ENCODE results near the gene MAN1C1.

MAN1C1 gene

DNA sequence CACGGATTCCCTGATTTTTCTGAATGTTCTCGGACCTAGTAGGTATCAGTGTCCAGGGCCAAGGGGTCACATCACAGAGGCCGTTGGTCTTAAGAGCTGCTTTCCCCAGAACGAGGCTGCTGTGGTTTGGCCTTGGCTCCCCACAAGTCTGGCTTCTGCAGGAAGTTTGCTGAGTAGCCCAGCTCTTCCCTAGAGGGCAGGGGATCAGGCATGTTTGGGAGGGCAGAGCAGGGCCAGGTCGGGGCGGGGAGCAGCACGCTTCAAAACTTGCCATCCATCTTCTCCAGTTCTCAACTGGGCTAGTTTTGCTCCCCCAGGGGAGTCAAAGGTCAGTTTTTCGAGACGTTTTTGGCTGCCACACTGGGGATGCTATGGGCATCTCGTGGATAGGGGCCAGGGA lies 37.0 kb downstream of the MAN1C1 start:
- TF ChIP-seq ZNF274 (IDR thresholded peaks at IDR 0.05; ENCODE audit: low read depth, low read length), result no peak
- no peak for TF ChIP-seq YY1 (IDR thresholded peaks at IDR 0.05; ENCODE audit: insufficient read depth, insufficient read length)
- no peak for TF ChIP-seq SUZ12 (IDR thresholded peaks at IDR 0.05; ENCODE audit: extremely low read depth, insufficient read depth, insufficient read length)
- H3K4me3 ChIP-seq (ENCODE audit: insufficient read length, low read depth), result no peak overlapping the region
- peaks cover 3% of the 10 kb centered on the region for H3K4me1 ChIP-seq (ENCODE audit: insufficient read depth, insufficient read length)
- no peak overlapping the region for H3K9ac ChIP-seq (ENCODE audit: insufficient read length, low read depth)
- H3K9me3 ChIP-seq (ENCODE audit: insufficient read depth, low read length), result no peaks in the 10 kb centered on the region
- no peak for DNase-seq (ENCODE audit: low read depth, low spot score)
- H3K27me3 ChIP-seq (ENCODE audit: insufficient read depth, insufficient read length), result no peaks in the 10 kb centered on the region
- no peaks in the 10 kb centered on the region for H3K36me3 ChIP-seq (ENCODE audit: insufficient read depth, insufficient read length, low read length)

DNA sequence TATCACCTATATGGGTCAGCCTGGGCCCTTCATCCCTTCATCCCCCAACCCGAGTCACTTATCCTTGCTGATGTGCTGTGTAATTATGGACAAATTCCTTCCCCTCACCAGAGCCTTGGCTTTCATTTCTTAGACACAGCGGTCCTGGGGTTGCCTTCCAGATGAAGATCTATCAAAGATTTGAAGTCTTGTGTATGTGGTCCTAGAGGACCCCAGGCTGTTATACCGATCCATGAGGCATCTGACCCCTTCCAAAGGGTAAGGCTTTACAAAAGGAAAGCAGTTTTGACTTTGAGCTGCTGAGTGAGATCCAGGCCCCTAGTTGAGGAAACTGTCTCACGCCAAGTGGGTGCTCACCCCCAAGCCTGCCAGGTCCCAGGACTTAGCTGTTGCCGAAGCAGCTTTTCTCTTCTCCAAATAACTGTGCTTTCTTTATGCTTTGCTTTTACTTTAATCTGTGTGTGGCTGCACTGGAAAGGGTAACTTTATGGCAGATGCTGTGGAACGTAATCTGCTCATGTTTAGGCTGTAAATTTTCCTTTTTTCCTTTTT lies 37.6 kb downstream of the MAN1C1 start:
- Histone ChIP-seq H3K4me3 (ENCODE audit: insufficient read length, low read depth) (no peak overlapping the region), H3K9me3 (ENCODE audit: insufficient read depth, low read length) (no peaks in the 10 kb centered on the region), H3K36me3 (ENCODE audit: insufficient read depth, insufficient read length, low read length) (no peaks in the 10 kb centered on the region), H3K4me1 (ENCODE audit: insufficient read depth, insufficient read length) (peaks cover 7% of the 10 kb centered on the region), H3K9ac (ENCODE audit: insufficient read length, low read depth) (no peak overlapping the region), H3K27me3 (ENCODE audit: insufficient read depth, insufficient read length) (no peaks in the 10 kb centered on the region)
- no peak for DNase-seq (ENCODE audit: low read depth, low spot score)
- no peak for TF ChIP-seq SUZ12 (IDR thresholded peaks at IDR 0.05; ENCODE audit: extremely low read depth, insufficient read depth, insufficient read length)
- no peak for TF ChIP-seq YY1 (IDR thresholded peaks at IDR 0.05; ENCODE audit: insufficient read depth, insufficient read length)
- TF ChIP-seq ZNF274 (IDR thresholded peaks at IDR 0.05; ENCODE audit: low read depth, low read length), result no peak

DNA sequence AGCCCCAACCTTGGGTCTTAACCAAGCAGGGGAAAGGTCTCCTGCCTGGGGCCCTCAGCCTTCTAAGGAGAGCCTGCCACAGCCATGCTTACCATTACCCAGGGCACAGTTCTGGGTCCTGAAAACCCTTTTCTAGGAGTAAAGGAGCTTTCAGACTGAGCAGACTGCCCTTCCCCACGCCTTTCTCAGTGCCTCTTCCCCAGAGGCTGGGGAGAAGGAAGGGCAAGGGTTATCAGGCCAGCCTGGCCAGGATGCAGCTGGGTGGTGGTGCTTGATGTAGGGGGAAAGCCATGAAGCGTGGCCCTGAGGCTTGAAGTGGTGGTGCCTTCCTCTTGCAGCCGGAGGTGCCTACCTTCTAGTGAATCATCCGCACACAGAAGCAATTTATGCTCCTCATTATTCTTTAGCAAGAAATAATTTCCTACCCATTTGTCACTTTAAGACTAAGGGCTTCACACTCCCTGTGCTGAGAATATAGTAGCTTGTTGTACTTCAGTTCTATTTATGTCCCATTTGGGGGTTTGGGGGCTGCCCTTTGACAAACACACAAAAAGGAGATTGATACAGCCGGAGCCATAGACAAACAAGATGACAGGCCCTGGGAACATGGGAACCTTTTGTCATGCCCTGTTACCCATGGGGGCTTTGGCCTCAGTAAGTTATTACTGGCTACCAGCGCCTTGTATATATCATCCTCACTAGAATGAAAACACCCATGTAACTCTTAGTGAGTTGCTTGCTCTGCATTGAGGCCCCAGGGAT lies 40.7 kb downstream of the MAN1C1 start:
- peaks cover 10% of the 10 kb centered on the region for H3K4me1 ChIP-seq (ENCODE audit: insufficient read depth, insufficient read length)
- DNase-seq (ENCODE audit: low read depth, low spot score), result no peak
- H3K9me3 ChIP-seq (ENCODE audit: insufficient read depth, low read length), result no peaks in the 10 kb centered on the region
- no peaks in the 10 kb centered on the region for H3K36me3 ChIP-seq (ENCODE audit: insufficient read depth, insufficient read length, low read length)
- H3K4me3 ChIP-seq (ENCODE audit: insufficient read length, low read depth), result no peak overlapping the region
- no peak overlapping the region for H3K9ac ChIP-seq (ENCODE audit: insufficient read length, low read depth)
- TF ChIP-seq SUZ12 (IDR thresholded peaks at IDR 0.05; ENCODE audit: extremely low read depth, insufficient read depth, insufficient read length) (no peak), YY1 (IDR thresholded peaks at IDR 0.05; ENCODE audit: insufficient read depth, insufficient read length) (no peak), ZNF274 (IDR thresholded peaks at IDR 0.05; ENCODE audit: low read depth, low read length) (no peak)
- no peaks in the 10 kb centered on the region for H3K27me3 ChIP-seq (ENCODE audit: insufficient read depth, insufficient read length)

DNA sequence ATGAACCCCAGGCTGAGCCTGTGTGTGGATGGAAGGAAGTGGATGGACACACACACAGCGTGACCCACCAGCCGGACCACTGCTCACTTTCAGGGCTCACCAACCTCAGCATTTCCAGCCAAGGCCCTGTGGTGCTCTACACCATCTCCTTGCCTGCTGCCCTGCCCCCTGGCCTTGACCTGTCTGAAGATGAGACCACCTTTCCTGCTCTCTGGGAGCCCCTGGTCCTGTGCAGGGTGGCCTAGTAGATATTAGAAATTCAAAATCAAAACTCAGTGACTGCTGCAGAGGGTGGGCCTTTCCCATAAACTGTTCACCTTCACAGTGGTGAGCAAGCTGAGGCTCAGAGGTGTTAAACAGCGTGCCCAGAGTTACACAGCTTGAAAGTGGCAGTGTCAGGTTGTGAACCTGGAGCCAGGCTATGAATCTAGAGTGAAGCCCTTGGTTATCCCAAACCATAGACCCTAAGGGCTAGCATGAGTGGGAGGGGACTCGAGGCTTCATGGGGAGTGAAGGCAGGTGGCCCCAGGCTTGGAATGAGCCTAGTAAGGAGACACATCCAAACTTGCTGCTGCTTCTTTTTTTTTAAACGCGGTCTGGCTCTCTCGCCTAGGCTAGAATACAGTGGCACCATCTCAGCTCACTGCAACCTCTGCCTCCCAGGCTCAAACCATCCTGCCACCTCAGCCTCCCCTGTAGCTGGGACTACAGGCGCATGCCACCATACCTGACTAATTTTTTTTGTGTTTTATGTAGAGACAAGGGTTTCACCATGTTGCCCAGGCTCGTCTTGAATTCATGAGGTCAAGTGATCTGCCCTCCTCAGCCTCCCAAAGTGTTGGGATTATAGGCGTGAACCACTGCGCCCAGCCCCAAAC lies 41.5 kb downstream of the MAN1C1 start:
- no peak for TF ChIP-seq YY1 (IDR thresholded peaks at IDR 0.05; ENCODE audit: insufficient read depth, insufficient read length)
- no peak for TF ChIP-seq ZNF274 (IDR thresholded peaks at IDR 0.05; ENCODE audit: low read depth, low read length)
- TF ChIP-seq SUZ12 (IDR thresholded peaks at IDR 0.05; ENCODE audit: extremely low read depth, insufficient read depth, insufficient read length), result no peak
- Histone ChIP-seq H3K9me3 (ENCODE audit: insufficient read depth, low read length) (no peaks in the 10 kb centered on the region), H3K4me1 (ENCODE audit: insufficient read depth, insufficient read length) (peaks cover 10% of the 10 kb centered on the region), H3K27me3 (ENCODE audit: insufficient read depth, insufficient read length) (no peaks in the 10 kb centered on the region), H3K4me3 (ENCODE audit: insufficient read length, low read depth) (no peak overlapping the region), H3K36me3 (ENCODE audit: insufficient read depth, insufficient read length, low read length) (no peaks in the 10 kb centered on the region), H3K9ac (ENCODE audit: insufficient read length, low read depth) (no peak overlapping the region)
- no peak for DNase-seq (ENCODE audit: low read depth, low spot score)

DNA sequence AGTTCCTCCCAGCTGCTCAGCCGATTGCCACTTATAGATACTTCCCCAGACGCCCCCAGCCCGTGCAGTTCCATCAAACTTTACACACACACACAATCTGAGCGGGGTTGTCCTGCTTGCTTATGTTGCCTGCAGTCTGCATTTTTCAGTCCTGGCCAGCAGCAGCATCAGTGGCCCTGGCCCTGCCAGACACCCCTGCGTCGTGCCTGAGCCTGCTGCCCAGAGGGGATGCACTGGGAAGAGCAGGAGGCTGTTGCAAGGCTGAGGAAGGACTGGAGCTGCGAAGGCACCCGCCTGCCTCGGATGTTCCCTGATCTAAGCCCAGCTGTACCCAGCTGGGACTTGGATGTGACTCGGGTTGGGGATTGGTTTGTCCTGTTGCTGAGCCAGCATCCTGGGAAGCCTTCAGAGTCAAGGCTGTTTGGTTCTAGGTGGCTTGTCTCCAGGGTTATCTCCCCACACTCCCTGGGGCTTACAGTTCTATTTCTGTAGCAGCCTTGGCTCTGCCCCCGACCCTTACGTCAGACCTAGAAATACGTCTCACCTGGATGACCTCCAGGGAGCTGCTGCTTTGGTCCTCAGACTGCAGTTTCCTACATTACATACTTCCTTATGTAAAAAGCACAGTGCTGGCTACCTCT lies 42.3 kb downstream of the MAN1C1 start:
- Histone ChIP-seq H3K9ac (ENCODE audit: insufficient read length, low read depth) (no peak overlapping the region), H3K9me3 (ENCODE audit: insufficient read depth, low read length) (no peaks in the 10 kb centered on the region), H3K4me1 (ENCODE audit: insufficient read depth, insufficient read length) (peaks cover 10% of the 10 kb centered on the region), H3K4me3 (ENCODE audit: insufficient read length, low read depth) (no peak overlapping the region), H3K27me3 (ENCODE audit: insufficient read depth, insufficient read length) (no peaks in the 10 kb centered on the region), H3K36me3 (ENCODE audit: insufficient read depth, insufficient read length, low read length) (no peaks in the 10 kb centered on the region)
- no peak for DNase-seq (ENCODE audit: low read depth, low spot score)
- TF ChIP-seq SUZ12 (IDR thresholded peaks at IDR 0.05; ENCODE audit: extremely low read depth, insufficient read depth, insufficient read length) (no peak), ZNF274 (IDR thresholded peaks at IDR 0.05; ENCODE audit: low read depth, low read length) (no peak), YY1 (IDR thresholded peaks at IDR 0.05; ENCODE audit: insufficient read depth, insufficient read length) (no peak)

DNA sequence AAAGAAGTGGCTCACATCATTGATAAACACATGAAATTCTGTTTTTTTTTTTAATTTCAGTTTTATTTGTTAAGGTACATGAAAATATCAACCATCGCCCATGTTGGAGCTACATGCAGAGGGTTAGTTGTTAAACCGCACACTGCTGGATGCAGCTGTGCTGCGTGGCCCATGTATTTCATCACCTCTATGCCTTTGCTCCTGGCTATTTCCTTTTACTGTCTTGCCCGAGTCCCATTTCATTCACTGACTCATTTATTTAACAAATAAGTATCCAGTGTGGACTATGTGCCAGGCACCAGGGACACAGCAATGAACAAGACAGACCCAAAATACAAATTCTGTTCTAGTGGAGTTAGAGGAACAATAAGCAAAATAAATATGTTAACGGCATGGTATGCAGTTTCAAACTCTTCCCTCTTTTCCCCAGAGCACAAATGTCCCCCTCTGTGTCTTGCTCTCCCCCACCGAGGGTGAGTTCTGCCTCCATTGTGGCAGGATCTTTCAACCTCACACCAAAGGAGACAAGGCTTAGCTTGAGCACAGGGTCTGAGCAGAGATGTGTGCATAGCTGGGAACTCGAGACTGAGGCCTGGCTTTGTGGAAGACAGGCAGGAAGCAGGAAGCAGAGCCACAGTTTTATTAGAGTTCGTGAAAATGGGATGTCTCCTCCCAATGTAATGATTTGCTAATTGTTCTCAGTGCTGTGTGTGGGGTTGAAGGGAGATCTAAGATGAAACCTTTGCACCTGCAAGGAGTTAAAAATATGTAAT lies 44.6 kb downstream of the MAN1C1 start:
- H3K9me3 ChIP-seq (ENCODE audit: insufficient read depth, low read length), result no peaks in the 10 kb centered on the region

More for the DNA sequence above, 44.6 kb downstream of the MAN1C1 start:
- TF ChIP-seq SUZ12 (IDR thresholded peaks at IDR 0.05; ENCODE audit: extremely low read depth, insufficient read depth, insufficient read length) (no peak), YY1 (IDR thresholded peaks at IDR 0.05; ENCODE audit: insufficient read depth, insufficient read length) (no peak), ZNF274 (IDR thresholded peaks at IDR 0.05; ENCODE audit: low read depth, low read length) (no peak)
- no peak overlapping the region for H3K9ac ChIP-seq (ENCODE audit: insufficient read length, low read depth)
- H3K4me1 ChIP-seq (ENCODE audit: insufficient read depth, insufficient read length), result peaks cover 10% of the 10 kb centered on the region
- H3K36me3 ChIP-seq (ENCODE audit: insufficient read depth, insufficient read length, low read length), result no peaks in the 10 kb centered on the region
- no peaks in the 10 kb centered on the region for H3K27me3 ChIP-seq (ENCODE audit: insufficient read depth, insufficient read length)
- no peak for DNase-seq (ENCODE audit: low read depth, low spot score)
- no peak overlapping the region for H3K4me3 ChIP-seq (ENCODE audit: insufficient read length, low read depth)

Data from NT2/D1 (cell line).